Measurements from ENCODE around the gene PRRT4.

The PRRT4 gene

DNA sequence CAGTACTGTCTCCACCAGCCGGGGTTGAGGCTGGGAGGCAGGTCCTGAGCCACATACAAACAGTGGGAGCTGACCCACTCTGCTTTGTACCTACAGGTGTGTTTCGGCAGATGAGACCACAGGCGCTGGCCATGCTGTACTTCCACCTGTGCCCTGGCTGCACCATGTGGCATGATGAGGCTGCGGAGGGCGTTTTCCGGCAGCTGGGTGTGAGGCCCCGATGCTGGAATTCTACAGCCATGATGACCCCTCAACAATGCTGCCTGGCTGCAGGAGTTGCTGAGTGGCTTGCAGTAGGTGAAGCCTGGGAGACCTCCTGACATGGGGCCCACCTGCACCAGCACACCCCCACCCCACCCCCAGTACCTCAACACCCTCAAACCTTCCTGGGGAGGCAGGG is 30.3 kb upstream of the PRRT4 start:
- Histone ChIP-seq H3K14ac (ENCODE audit: low read length in 2 of 2) (no peak overlapping the region), H3K27ac (ENCODE audit: low read length, poor library complexity, severe bottlenecking) (no peak overlapping the region), H2BK12ac (ENCODE audit: low read length in 2 of 2) (no peak overlapping the region), H3K23ac (ENCODE audit: low read length in 2 of 2) (no peak overlapping the region), H3K4ac (ENCODE audit: low read depth in 1 of 2, low read length in 2 of 2) (no peak overlapping the region), H3K4me1 (ENCODE audit: control insufficient read depth, insufficient read depth, low read depth, low read length) (peaks cover 6% of the 10 kb centered on the region), H3K9ac (ENCODE audit: low read length) (no peak overlapping the region), H3K4me3 (ENCODE audit: insufficient read depth in 1 of 2, low read depth in 1 of 2, low read length in 2 of 2) (no peak overlapping the region), H2AK5ac (ENCODE audit: low read length, severe bottlenecking) (no peak overlapping the region), H3K4me2 (ENCODE audit: low read length, poor library complexity, severe bottlenecking) (no peak overlapping the region), H2AFZ (ENCODE audit: low read depth, low read length) (no peak overlapping the region), H3K36me3 (ENCODE audit: control insufficient read depth in 1 of 2, insufficient read depth in 2 of 2, low read depth in 1 of 2, low read length in 2 of 2) (peaks cover 37 to 55% of the 10 kb centered on the region in 2 experiments), H2BK15ac (ENCODE audit: low read depth, poor library complexity, severe bottlenecking) (no peak overlapping the region), H2BK5ac (ENCODE audit: low read depth, low read length, poor library complexity, severe bottlenecking) (no peak overlapping the region), H4K91ac (ENCODE audit: low read length) (no peak overlapping the region), H3K9me3 (ENCODE audit: control insufficient read depth, low read length) (no peaks in the 10 kb centered on the region), H2BK120ac (ENCODE audit: low read depth, low read length) (no peak overlapping the region), H3K79me1 (replicated peaks; ENCODE audit: low read length, poor library complexity, severe bottlenecking) (no peaks in the 10 kb centered on the region), H4K8ac (ENCODE audit: low read length) (peak overlapping the region; percentile 4), H3K27me3 (ENCODE audit: control insufficient read depth in 1 of 2, insufficient read depth in 1 of 2, low read length in 2 of 2) (peaks cover 22% of the 10 kb centered on the region in 2 experiments), H3K18ac (ENCODE audit: low read depth in 1 of 2, low read length in 2 of 2) (no peak overlapping the region)
- no peak for DNase-seq
- WGBS: over 99% methylated on average over 5 of the region's 7 CpGs

DNA sequence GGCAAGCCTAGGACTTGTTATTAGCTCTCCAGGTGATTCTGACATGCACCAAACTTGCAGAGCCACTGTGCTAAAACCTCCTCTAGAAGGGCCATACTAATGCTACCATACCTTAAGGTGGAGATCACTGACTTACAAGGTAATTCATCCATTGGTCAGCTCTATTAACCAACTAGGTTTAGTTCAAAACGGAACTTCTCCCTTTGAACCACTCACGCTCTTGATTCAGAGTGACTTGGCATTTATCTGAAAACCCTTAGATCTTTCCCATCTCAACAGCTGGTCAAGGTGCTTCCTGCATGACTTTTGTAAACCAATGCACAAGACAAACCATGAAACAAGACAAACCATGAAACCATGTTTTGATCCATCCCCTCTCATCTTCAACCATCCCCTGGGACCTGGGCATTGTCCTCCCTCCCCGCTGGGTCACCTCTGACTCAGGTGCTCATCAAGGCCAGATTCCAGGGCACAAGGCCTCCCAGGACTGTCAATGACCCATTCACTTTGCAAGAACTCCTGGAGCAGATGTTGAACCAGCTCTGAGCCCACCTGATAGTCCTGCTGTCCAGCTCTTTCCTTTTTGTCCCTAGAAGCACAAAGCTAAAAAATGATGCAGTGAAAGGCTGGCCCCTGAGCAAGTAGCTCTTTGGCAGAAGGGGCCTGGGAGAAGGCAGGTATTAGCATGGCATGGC is 29.5 kb upstream of the PRRT4 start:
- Histone ChIP-seq H3K79me1 (replicated peaks; ENCODE audit: low read length, poor library complexity, severe bottlenecking) (no peaks in the 10 kb centered on the region), H2BK12ac (ENCODE audit: low read length in 2 of 2) (no peak overlapping the region), H2BK120ac (ENCODE audit: low read depth, low read length) (no peak overlapping the region), H2AFZ (ENCODE audit: low read depth, low read length) (no peak overlapping the region), H3K4ac (ENCODE audit: low read depth in 1 of 2, low read length in 2 of 2) (no peak overlapping the region), H4K8ac (ENCODE audit: low read length) (no peak overlapping the region), H3K4me3 (ENCODE audit: insufficient read depth in 1 of 2, low read depth in 1 of 2, low read length in 2 of 2) (no peak overlapping the region), H3K9ac (ENCODE audit: low read length) (no peak overlapping the region), H3K27me3 (ENCODE audit: control insufficient read depth in 1 of 2, insufficient read depth in 1 of 2, low read length in 2 of 2) (peaks cover 22 to 24% of the 10 kb centered on the region in 2 experiments), H3K4me2 (ENCODE audit: low read length, poor library complexity, severe bottlenecking) (no peak overlapping the region), H3K4me1 (ENCODE audit: control insufficient read depth, insufficient read depth, low read depth, low read length) (peaks cover 6% of the 10 kb centered on the region), H2AK5ac (ENCODE audit: low read length, severe bottlenecking) (no peak overlapping the region), H4K91ac (ENCODE audit: low read length) (no peak overlapping the region), H3K36me3 (ENCODE audit: control insufficient read depth in 1 of 2, insufficient read depth in 2 of 2, low read depth in 1 of 2, low read length in 2 of 2) (peaks cover 29 to 47% of the 10 kb centered on the region in 2 experiments), H2BK15ac (ENCODE audit: low read depth, poor library complexity, severe bottlenecking) (no peak overlapping the region), H3K23ac (ENCODE audit: low read length in 2 of 2) (no peak overlapping the region), H3K9me3 (ENCODE audit: control insufficient read depth, low read length) (no peaks in the 10 kb centered on the region), H2BK5ac (ENCODE audit: low read depth, low read length, poor library complexity, severe bottlenecking) (no peak overlapping the region), H3K18ac (ENCODE audit: low read depth in 1 of 2, low read length in 2 of 2) (no peak overlapping the region), H3K14ac (ENCODE audit: low read length in 2 of 2) (no peak overlapping the region), H3K27ac (ENCODE audit: low read length, poor library complexity, severe bottlenecking) (no peak overlapping the region)
- DNase-seq: no peak
- 95% methylated on average over 3 of the region's 3 CpGs for WGBS

DNA sequence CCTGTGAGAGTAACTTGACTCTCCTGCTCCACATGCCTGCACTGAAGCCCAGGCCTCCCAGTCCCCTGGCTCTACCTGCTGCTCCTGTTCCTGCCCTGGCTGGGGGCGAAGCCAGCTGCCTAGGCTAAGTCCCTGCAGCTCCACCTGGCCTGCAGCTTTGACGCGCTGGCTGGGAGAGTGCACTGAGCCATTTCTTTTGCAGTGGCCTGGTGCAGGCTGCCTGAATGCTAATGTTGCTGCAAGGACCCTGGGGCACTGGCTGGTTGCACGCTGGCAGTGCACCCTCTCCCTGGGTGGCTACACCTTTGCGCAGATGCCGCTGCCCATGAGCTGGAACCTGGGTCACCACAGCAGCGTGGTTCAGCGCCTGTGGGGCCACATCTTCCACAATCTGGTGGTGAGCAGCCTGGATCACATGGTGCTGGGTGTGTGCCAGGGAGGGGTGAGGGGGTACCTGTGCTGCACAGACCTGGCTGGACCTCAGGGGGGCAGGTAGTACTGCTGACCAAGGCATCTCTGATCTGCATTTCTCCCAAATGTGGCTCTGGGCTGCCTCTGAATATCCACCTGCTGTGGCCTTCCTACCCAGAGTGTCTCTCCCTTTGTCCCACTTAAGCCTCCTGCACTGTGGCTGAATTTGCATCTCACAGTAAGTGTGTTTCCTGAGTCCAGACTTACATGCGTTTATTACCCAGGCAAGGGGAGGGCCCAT is 28.3 kb upstream of the PRRT4 start:
- no peak overlapping the region for H3K27ac ChIP-seq (ENCODE audit: low read length, poor library complexity, severe bottlenecking)
- H3K79me1 ChIP-seq (replicated peaks; ENCODE audit: low read length, poor library complexity, severe bottlenecking): no peaks in the 10 kb centered on the region
- no peak overlapping the region for H3K9ac ChIP-seq (ENCODE audit: low read length)
- no peak overlapping the region for H4K91ac ChIP-seq (ENCODE audit: low read length)
- 84% methylated on average over 9 of the region's 9 CpGs for WGBS
- H4K8ac ChIP-seq (ENCODE audit: low read length): no peak overlapping the region
- H2BK5ac ChIP-seq (ENCODE audit: low read depth, low read length, poor library complexity, severe bottlenecking): no peak overlapping the region
- DNase-seq: no peak
- H3K4me3 ChIP-seq (ENCODE audit: insufficient read depth in 1 of 2, low read depth in 1 of 2, low read length in 2 of 2): no peak overlapping the region
- H2AK5ac ChIP-seq (ENCODE audit: low read length, severe bottlenecking): no peak overlapping the region
- peaks cover 18 to 36% of the 10 kb centered on the region in 2 experiments for H3K36me3 ChIP-seq (ENCODE audit: control insufficient read depth in 1 of 2, insufficient read depth in 2 of 2, low read depth in 1 of 2, low read length in 2 of 2)
- H2BK12ac ChIP-seq (ENCODE audit: low read length in 2 of 2): no peak overlapping the region
- H3K23ac ChIP-seq (ENCODE audit: low read length in 2 of 2): no peak overlapping the region
- H3K14ac ChIP-seq (ENCODE audit: low read length in 2 of 2): no peak overlapping the region
- peaks cover 6% of the 10 kb centered on the region for H3K4me1 ChIP-seq (ENCODE audit: control insufficient read depth, insufficient read depth, low read depth, low read length)
- H3K9me3 ChIP-seq (ENCODE audit: control insufficient read depth, low read length): no peaks in the 10 kb centered on the region
- no peak overlapping the region for H3K4me2 ChIP-seq (ENCODE audit: low read length, poor library complexity, severe bottlenecking)
- H3K4ac ChIP-seq (ENCODE audit: low read depth in 1 of 2, low read length in 2 of 2): no peak overlapping the region
- H3K18ac ChIP-seq (ENCODE audit: low read depth in 1 of 2, low read length in 2 of 2): no peak overlapping the region
- no peak overlapping the region for H2BK120ac ChIP-seq (ENCODE audit: low read depth, low read length)
- no peak overlapping the region for H2BK15ac ChIP-seq (ENCODE audit: low read depth, poor library complexity, severe bottlenecking)
- H3K27me3 ChIP-seq (ENCODE audit: control insufficient read depth in 1 of 2, insufficient read depth in 1 of 2, low read length in 2 of 2): peaks cover 22 to 24% of the 10 kb centered on the region in 2 experiments
- no peak overlapping the region for H2AFZ ChIP-seq (ENCODE audit: low read depth, low read length)

DNA sequence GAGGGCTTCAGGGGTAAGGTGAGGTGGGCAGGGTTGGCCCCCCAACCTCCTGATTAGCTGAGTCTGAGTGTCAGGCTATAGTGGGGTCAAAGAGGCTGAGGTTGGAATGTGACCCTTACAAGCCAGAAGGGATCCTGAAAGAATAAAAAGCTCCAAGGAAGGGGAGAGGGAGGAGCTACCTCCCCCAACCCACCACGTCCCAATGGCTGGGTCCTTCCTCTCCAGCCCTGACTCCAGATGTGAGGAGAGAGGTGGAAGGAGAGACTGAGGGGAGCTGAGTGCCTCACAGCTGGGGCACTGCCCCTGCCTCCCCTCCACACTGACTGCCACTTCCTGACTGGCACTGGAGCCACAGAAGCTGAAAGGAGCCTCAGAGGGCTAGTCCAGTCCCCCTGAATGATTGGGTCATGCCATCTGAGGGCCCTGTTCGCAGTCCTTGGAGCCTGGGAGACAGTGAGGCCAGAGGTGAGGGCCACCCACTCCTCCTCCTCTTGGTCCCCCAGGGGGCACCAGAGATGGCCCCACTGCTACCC is 27.7 kb upstream of the PRRT4 start:
- Histone ChIP-seq H3K9me3 (ENCODE audit: control insufficient read depth, low read length) (no peaks in the 10 kb centered on the region), H2BK12ac (ENCODE audit: low read length in 2 of 2) (no peak overlapping the region), H3K4me1 (ENCODE audit: control insufficient read depth, insufficient read depth, low read depth, low read length) (peaks cover 6% of the 10 kb centered on the region), H4K91ac (ENCODE audit: low read length) (no peak overlapping the region), H3K23ac (ENCODE audit: low read length in 2 of 2) (no peak overlapping the region), H3K27me3 (ENCODE audit: control insufficient read depth in 1 of 2, insufficient read depth in 1 of 2, low read length in 2 of 2) (peaks cover 22 to 24% of the 10 kb centered on the region in 2 experiments), H2BK120ac (ENCODE audit: low read depth, low read length) (no peak overlapping the region), H3K27ac (ENCODE audit: low read length, poor library complexity, severe bottlenecking) (no peak overlapping the region), H3K4me3 (ENCODE audit: insufficient read depth in 1 of 2, low read depth in 1 of 2, low read length in 2 of 2) (no peak overlapping the region), H2AK5ac (ENCODE audit: low read length, severe bottlenecking) (no peak overlapping the region), H3K4me2 (ENCODE audit: low read length, poor library complexity, severe bottlenecking) (no peak overlapping the region), H3K4ac (ENCODE audit: low read depth in 1 of 2, low read length in 2 of 2) (no peak overlapping the region), H3K9ac (ENCODE audit: low read length) (no peak overlapping the region), H2AFZ (ENCODE audit: low read depth, low read length) (no peak overlapping the region), H4K8ac (ENCODE audit: low read length) (no peak overlapping the region), H3K18ac (ENCODE audit: low read depth in 1 of 2, low read length in 2 of 2) (peak overlapping the region in 1 of 2 experiments; percentile 41), H2BK5ac (ENCODE audit: low read depth, low read length, poor library complexity, severe bottlenecking) (no peak overlapping the region), H3K79me1 (replicated peaks; ENCODE audit: low read length, poor library complexity, severe bottlenecking) (no peaks in the 10 kb centered on the region), H3K36me3 (ENCODE audit: control insufficient read depth in 1 of 2, insufficient read depth in 2 of 2, low read depth in 1 of 2, low read length in 2 of 2) (peaks cover 12 to 29% of the 10 kb centered on the region in 2 experiments), H2BK15ac (ENCODE audit: low read depth, poor library complexity, severe bottlenecking) (no peak overlapping the region), H3K14ac (ENCODE audit: low read length in 2 of 2) (peak overlapping the region in 1 of 2 experiments; percentile 22)
- 67% methylated on average over 1 of the region's 2 CpGs for WGBS
- no peak for DNase-seq

All from mesenchymal stem cell (in vitro differentiated cells and primary cell).